ENCODE data around the gene NLRP13.

DNA sequence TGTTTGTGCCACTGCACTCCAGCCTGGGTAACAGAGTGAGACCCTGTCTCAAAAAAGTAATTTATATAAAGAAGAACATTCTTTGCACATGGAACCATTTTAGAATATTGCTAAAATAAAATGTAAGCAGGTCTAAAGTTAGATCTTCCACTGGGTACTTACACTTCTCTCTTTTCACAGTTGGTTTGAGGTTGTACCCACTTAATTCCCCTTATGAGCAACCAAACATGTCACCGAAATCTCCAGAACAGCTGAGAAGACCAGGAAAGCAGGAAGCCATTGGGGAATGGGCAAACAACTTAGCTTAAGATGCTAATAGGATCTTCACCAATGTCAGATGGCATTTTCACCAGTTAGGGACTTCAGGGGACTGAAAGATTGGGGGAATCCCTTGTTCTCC is 77.0 kb downstream of the NLRP13 start:
- TF ChIP-seq CTCF (IDR thresholded peaks at IDR 0.05) (no peak), POLR2AphosphoS5 (IDR thresholded peaks at IDR 0.05) (no peak), EP300 (IDR thresholded peaks at IDR 0.05) (no peak)
